ELR (cell line): ENCODE results near the gene CRYBB2.
"Not testable (repeated sequence)": the region's sequence is repeated elsewhere in the genome, so short reads cannot be mapped to it uniquely, and the experiment has no call there.

ENCODE experiments used
- DNase-seq: peaks from one replicate; pipeline ENCODE4 v3.0.0-alpha.2; 2015; ENCODE audit warnings: low read depth

Gene CRYBB2

GRCh38 chr22:25219211-25219689 is at the start of gene CRYBB2:
Gene CRYBB2, plus strand, starts transcription at chr22:25219639. Its CDS starts 1,791 bp downstream, at chr22:25221430.
- no peak for DNase-seq

GRCh38 chr22:25170426-25170980 is 48.9 kb upstream of the CRYBB2 start:
- DNase-seq, result no peak

GRCh38 chr22:25172153-25172552 is 47.3 kb upstream of the CRYBB2 start:
- DNase-seq, result peak; percentile 10

- no peak for DNase-seq
These were observed 45.1 kb upstream of the CRYBB2 start for GRCh38 chr22:25174156-25174887.

- DNase-seq, result no peak
These were observed 44.5 kb upstream of the CRYBB2 start for GRCh38 chr22:25174888-25175411.

GRCh38 chr22:25176175-25176574 is 43.3 kb upstream of the CRYBB2 start:
- no peak for DNase-seq

GRCh38 chr22:25176799-25177198 is 42.6 kb upstream of the CRYBB2 start:
- DNase-seq, result no peak

GRCh38 chr22:25177226-25177625 is 42.2 kb upstream of the CRYBB2 start:
- no peak for DNase-seq

GRCh38 chr22:25177895-25178294 is 41.5 kb upstream of the CRYBB2 start:
- DNase-seq, result no peak

- not testable (repeated sequence) for DNase-seq
These were observed 41.1 kb upstream of the CRYBB2 start for GRCh38 chr22:25178348-25178747.

- DNase-seq, result not testable (repeated sequence)
These were observed 40.4 kb upstream of the CRYBB2 start for GRCh38 chr22:25178869-25179631.

GRCh38 chr22:25182131-25183110 is 37.0 kb upstream of the CRYBB2 start:
- no peak for DNase-seq

- no peak for DNase-seq
These were observed 35.4 kb upstream of the CRYBB2 start for GRCh38 chr22:25183949-25184619.

GRCh38 chr22:25186140-25186539 is 33.3 kb upstream of the CRYBB2 start:
- DNase-seq, result no peak

GRCh38 chr22:25187469-25187868 is 32.0 kb upstream of the CRYBB2 start:
- no peak for DNase-seq

- DNase-seq, result no peak
These were observed 27.0 kb upstream of the CRYBB2 start for GRCh38 chr22:25192406-25192805.

- DNase-seq, result no peak
These were observed 26.3 kb upstream of the CRYBB2 start for GRCh38 chr22:25193130-25193529.

GRCh38 chr22:25193548-25193947 is 25.9 kb upstream of the CRYBB2 start:
- DNase-seq, result no peak

GRCh38 chr22:25196326-25196725 is 23.1 kb upstream of the CRYBB2 start:
- DNase-seq, result no peak

GRCh38 chr22:25197340-25197739 is 22.1 kb upstream of the CRYBB2 start:
- no peak for DNase-seq
